RCC 7860 (cell line): ENCODE results near the gene SULT1E1.

Experiments used
- DNase-seq: peaks from one replicate; pipeline ENCODE4 v3.0.0-alpha.2; 2015; ENCODE audit warnings: low spot score
- FAIRE-seq: peaks from 2 replicates; lab custom pipeline; 2012; peaks lifted over from hg19 to GRCh38; lab: Jason Lieb, UNC

Gene SULT1E1

DNA sequence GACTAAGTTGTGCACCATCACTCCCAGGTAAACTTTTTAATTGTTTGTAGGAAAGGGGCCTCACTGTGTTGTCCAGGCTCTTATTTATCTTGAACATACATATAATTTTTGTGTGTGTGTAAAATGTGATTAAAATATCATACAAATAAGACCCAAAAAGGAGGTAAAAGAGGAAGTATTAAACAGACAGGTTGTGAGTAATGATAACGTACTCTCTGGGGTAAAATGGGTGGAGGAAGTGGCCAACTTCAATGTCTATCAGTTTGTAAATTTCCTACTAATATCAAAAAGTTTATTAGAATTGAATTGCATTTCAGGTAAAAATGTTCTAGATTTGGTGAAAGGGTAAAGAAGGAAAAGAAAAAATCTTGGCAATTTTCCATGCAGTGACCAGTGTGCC, 48.8 kb downstream of the SULT1E1 start:
- no peak for DNase-seq
- no peak for FAIRE-seq

DNA sequence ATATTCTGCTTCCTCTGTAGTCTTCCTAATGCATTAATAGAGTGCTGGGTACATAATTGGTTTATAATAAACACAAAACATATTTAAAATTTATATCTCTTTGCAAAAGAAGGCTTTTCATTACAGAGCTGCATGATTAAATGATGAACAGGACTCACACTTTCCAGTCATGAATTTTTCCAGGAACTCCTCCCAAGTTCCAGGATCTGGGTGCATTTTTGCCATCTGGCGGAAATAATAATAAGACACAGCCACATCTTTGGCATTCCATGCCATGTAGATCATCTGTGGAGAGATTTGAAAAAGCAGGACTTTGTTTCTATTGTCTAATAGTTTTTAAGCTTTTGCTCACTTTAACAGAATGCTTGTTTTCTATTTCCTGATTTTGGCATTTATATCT, 59.3 kb downstream of the SULT1E1 start:
- DNase-seq (no peak), FAIRE-seq (no peak)

DNA sequence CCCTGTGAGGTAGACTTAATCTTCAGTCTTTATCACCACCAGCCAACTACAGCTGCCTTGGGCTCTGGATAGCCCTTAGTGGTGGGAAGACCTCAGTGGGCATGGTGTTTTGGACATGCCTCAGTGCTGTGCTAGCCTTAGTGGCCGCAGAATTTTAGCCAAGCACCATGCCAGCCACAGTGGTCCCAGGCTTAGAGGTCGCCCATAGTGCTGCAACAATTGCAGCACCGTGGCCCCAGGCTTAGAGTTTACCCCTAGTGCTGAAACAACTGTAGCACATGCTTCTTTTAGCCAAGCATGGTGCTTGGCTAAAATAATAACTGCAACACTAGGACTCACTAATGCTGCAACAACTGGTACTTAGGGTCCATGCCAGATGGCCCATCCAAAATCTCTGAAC, 60.6 kb downstream of the SULT1E1 start:
- no peak for FAIRE-seq
- DNase-seq: no peak

DNA sequence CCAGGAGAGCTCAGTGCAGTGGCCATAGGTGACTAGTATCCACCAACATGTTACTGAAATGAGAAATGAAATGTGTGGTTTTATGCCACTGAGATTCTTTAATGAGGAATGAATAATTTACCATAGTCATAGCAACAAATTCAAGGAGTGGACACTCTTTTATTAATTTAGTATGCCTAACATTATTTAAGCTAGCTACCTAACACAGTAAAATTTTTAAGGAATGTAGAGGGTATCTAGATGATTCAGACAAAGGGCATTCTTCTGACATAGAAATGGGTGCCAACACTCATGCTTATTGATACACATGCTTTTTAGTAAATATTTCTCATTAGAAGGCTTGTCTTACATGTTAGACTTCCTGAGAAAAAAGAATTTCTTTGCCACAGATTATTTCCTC, 66.2 kb downstream of the SULT1E1 start:
- DNase-seq (no peak), FAIRE-seq (no peak)
